DND-41 (cell line): ENCODE data around the gene SLC24A4.

Experiments
- ATAC-seq: fragments of 200-7000 bp; cut with Tn5 transposase; 3 replicates; pipeline ENCODE4 v1.9.1; 2021; ENCODE audit warnings: low read depth; ENCODE audit not compliant: insufficient read depth
- DNase-seq: peaks from one replicate; pipeline ENCODE4 v3.0.0-alpha.2; 2020
- H2AFZ ChIP-seq: 2 replicates; pipeline ENCODE4 v1.6.0; 2012; ENCODE audit warnings: low read depth, low read length
- H3K27ac ChIP-seq: 2 replicates; pipeline ENCODE4 v1.5.1; 2012; ENCODE audit warnings: low read length, inconsistent platforms
- H3K27me3 ChIP-seq: fragments of 200-600 bp; sonication (generic); 2 replicates; pipeline ENCODE4 v1.6.0; 2012; ENCODE audit warnings: low read length, mild to moderate bottlenecking, inconsistent platforms; ENCODE audit not compliant: insufficient read depth, poor library complexity
- H3K36me3 ChIP-seq: 2 replicates; pipeline ENCODE4 v1.5.1; 2012; ENCODE audit warnings: low read length, inconsistent platforms; ENCODE audit not compliant: insufficient read depth
- H3K4me1 ChIP-seq: 2 replicates; pipeline ENCODE4 v1.5.1; 2012; ENCODE audit warnings: mild to moderate bottlenecking, low read length; ENCODE audit not compliant: insufficient read depth
- H3K4me2 ChIP-seq: 2 replicates; pipeline ENCODE4 v1.6.0; 2012; ENCODE audit warnings: mild to moderate bottlenecking, moderate library complexity, low read length, inconsistent platforms; ENCODE audit not compliant: insufficient read depth
- H3K4me3 ChIP-seq, 2 experiments: fragments of 200-600 bp in 1 of 2; shearing (Covaris generic) in 1 of 2; 2 replicates each; pipeline ENCODE4 v1.5.1; 2012 to 2016; ENCODE audit warnings: inconsistent platforms in 2 of 2, low read length in 2 of 2, mild to moderate bottlenecking in 2 of 2, low read depth in 1 of 2, moderate library complexity in 1 of 2
- H3K79me2 ChIP-seq: 2 replicates; pipeline ENCODE4 v1.6.0; 2012; ENCODE audit warnings: low read length, inconsistent platforms; ENCODE audit not compliant: insufficient read depth
- H3K9ac ChIP-seq: 2 replicates; pipeline ENCODE4 v1.6.0; 2012; ENCODE audit warnings: low read depth, mild to moderate bottlenecking, inconsistent platforms, low read length, moderate library complexity
- H3K9me3 ChIP-seq: 2 replicates; pipeline ENCODE4 v1.5.1; 2012; ENCODE audit warnings: low read length, moderate library complexity, mild to moderate bottlenecking, inconsistent platforms; ENCODE audit not compliant: insufficient read depth, severe bottlenecking
- H4K20me1 ChIP-seq: 2 replicates; pipeline ENCODE4 v1.6.0; 2012; ENCODE audit warnings: low read length; ENCODE audit not compliant: insufficient read depth
- CTCF ChIP-seq: IDR thresholded peaks from 2 replicates; pipeline ENCODE4 v1.5.1; 2012; ENCODE audit warnings: borderline replicate concordance, low read length, moderate library complexity, mild to moderate bottlenecking; ENCODE audit not compliant: poor library complexity, severe bottlenecking; ENCODE audit errors: extremely low read depth
- EZH2 ChIP-seq: IDR thresholded peaks from 3 replicates; pipeline ENCODE4 v1.6.1; 2012; ENCODE audit warnings: borderline replicate concordance, low read depth, mild to moderate bottlenecking, moderate library complexity, low read length, inconsistent platforms; ENCODE audit not compliant: severe bottlenecking

SLC24A4 gene

GRCh38 chr14:92517761-92518160 lies 194.8 kb downstream of the SLC24A4 start:
- ATAC-seq: no peak
- no peaks in the 10 kb centered on the region for H3K4me1 ChIP-seq
- no peak overlapping the region for H3K4me2 ChIP-seq
- H3K27ac ChIP-seq: no peak overlapping the region
- H2AFZ ChIP-seq: no peak overlapping the region
- no peaks in the 10 kb centered on the region for H3K36me3 ChIP-seq
- H3K4me3 ChIP-seq: no peak overlapping the region
- no peak for DNase-seq
- no peak for TF ChIP-seq EZH2
- H3K9me3 ChIP-seq: no peaks in the 10 kb centered on the region
- no peaks in the 10 kb centered on the region for H3K27me3 ChIP-seq
- H3K79me2 ChIP-seq: no peaks in the 10 kb centered on the region
- H4K20me1 ChIP-seq: no peaks in the 10 kb centered on the region
- H3K9ac ChIP-seq: no peak overlapping the region

DNA sequence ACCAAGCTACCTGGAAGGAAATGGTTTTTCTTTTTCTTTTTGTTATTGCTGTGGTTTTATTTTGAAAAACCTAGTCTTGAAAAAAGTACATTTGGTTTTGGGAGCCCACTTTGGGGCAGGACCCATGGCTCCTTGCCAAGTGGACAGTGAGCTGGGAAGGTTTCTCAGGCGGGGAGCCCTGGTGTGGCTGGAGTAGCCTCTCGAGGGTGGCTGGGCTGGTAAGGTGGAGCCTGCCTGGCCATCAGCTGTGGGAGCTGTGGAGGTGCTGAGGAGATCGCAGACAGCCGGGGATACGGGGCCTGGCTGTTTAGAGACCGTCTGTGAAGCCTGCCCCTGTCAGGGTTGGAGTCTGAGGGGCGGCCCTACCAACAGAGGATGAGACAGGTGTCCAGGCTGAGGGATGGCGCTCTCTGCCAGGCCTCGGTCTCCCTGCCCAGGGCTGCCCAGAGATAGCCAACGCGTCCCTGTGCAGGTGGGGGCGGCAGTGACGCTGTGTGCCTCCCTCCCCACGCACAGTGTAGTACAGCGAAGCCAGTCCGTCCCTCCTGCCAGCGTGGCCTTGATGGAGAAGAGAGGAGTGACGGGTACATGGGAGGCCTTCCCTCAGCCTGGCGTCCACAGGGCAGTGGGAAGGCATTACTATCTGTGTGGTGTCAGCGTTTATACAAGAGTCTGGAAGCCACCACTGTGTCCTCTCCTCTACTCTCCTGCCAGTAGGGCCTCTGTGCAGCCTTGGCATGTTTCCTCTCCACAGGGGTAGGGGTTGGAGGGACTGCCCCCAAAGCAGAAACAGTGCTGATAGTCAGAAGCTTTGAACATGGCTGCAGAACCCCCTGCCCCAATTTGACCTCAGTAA lies 196.5 kb downstream of the SLC24A4 start:
- no peak overlapping the region for H3K4me2 ChIP-seq
- no peak for ATAC-seq

DNA sequence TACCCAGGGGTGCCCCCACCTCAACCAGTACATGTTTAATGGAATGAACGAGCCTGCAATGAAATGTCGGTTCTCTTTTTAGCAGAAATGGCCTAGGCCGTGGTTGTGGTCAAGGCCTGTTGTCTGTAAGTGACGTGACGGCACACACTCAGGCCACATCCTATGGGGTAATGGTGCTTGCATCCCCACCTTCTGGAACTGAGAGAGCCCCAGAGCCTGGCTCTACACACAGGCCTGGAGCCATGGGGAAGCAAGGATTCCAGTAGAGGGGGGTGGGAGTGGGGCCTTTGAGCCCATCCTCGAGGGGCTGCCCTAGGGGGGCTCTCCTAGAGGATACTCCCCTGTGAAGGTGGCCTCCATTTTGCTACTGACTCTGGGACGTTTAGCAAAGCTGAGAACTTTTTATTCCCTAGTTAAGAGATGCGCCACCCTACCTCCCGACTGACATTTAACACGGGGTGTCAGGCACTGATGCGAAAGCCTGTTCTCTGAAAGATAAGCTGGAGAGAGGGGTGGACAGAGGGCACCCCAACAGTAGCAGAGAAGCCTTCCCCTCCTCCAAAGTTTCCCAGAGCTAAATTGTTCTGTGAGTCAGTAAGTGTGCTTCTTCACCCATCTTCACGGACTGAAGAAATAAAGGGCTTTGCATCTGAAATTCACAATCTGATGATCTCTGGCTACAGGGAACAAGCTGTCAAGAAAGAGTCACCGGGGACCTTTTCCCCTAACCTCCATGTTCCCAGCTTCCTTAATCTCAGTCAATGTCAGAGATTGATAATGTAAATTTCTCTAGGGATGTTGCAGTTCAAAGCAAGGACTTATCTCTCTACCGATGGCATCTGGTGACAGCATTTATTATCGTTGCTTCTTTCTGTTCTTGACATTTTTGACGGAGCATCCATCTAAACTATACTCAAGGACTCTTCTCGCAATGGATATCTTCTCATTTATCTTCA lies 197.4 kb downstream of the SLC24A4 start:
- no peak overlapping the region for H2AFZ ChIP-seq
- no peak overlapping the region for H3K9ac ChIP-seq
- ATAC-seq: no peak
- H3K4me1 ChIP-seq: no peaks in the 10 kb centered on the region
- no peak overlapping the region for H3K27ac ChIP-seq
- no peaks in the 10 kb centered on the region for H4K20me1 ChIP-seq
- no peak for DNase-seq
- H3K9me3 ChIP-seq: no peaks in the 10 kb centered on the region
- no peak overlapping the region for H3K4me2 ChIP-seq
- H3K79me2 ChIP-seq: no peaks in the 10 kb centered on the region
- no peak overlapping the region for H3K4me3 ChIP-seq
- H3K27me3 ChIP-seq: no peaks in the 10 kb centered on the region
- TF ChIP-seq CTCF (no peak), EZH2 (no peak)
- H3K36me3 ChIP-seq: no peaks in the 10 kb centered on the region

More for the DNA sequence above, 196.5 kb downstream of the SLC24A4 start:
- H3K4me1 ChIP-seq: no peaks in the 10 kb centered on the region
- no peaks in the 10 kb centered on the region for H4K20me1 ChIP-seq
- DNase-seq: no peak
- TF ChIP-seq EZH2: no peak
- no peak for TF ChIP-seq CTCF
- no peaks in the 10 kb centered on the region for H3K79me2 ChIP-seq
- H3K36me3 ChIP-seq: no peaks in the 10 kb centered on the region
- H2AFZ ChIP-seq: no peak overlapping the region
- H3K27ac ChIP-seq: no peak overlapping the region
- H3K4me3 ChIP-seq: no peak overlapping the region
- H3K27me3 ChIP-seq: no peaks in the 10 kb centered on the region
- H3K9ac ChIP-seq: no peak overlapping the region
- no peaks in the 10 kb centered on the region for H3K9me3 ChIP-seq

- H3K4me1 ChIP-seq: no peaks in the 10 kb centered on the region
- no peaks in the 10 kb centered on the region for H3K9me3 ChIP-seq
- no peaks in the 10 kb centered on the region for H3K27me3 ChIP-seq
- ATAC-seq (no peak), DNase-seq (no peak)
- H3K4me3 ChIP-seq: no peak overlapping the region
- no peak overlapping the region for H3K4me2 ChIP-seq
- H2AFZ ChIP-seq: no peak overlapping the region
- TF ChIP-seq CTCF: no peak
- no peak for TF ChIP-seq EZH2
- no peak overlapping the region for H3K9ac ChIP-seq
- no peaks in the 10 kb centered on the region for H3K36me3 ChIP-seq
- H3K79me2 ChIP-seq: no peaks in the 10 kb centered on the region
- H3K27ac ChIP-seq: no peak overlapping the region
- H4K20me1 ChIP-seq: no peaks in the 10 kb centered on the region
Observed at GRCh38 chr14:92521058-92521415, 198.1 kb downstream of the SLC24A4 start.
